Measurements from ENCODE around the gene STK39.
"Not testable (repeated sequence)": the region's sequence is repeated elsewhere in the genome, so short reads cannot be mapped to it uniquely, and the experiment has no call there.

The STK39 gene

DNA sequence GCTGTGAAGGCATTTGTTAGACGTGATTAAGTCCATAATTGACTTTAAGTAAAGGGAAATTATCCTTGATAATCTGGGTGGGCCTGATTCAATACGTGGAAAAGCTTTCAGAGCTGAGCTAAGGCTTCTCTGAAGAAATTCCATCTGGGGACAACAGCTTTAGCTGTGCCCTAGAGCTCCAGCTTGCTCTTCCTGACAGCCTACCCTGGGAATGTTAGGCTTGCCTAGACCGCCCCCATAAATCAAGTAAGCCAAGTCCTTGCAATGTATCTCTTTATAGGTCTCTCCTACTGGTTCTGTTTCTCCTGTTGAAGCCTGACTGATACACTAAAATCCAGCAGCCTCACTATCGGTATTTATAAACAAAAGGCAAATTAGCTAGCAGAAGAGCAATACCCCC is 160.0 kb downstream of the STK39 start:
- no peak for DNase-seq (ENCODE audit: low spot score)

DNA sequence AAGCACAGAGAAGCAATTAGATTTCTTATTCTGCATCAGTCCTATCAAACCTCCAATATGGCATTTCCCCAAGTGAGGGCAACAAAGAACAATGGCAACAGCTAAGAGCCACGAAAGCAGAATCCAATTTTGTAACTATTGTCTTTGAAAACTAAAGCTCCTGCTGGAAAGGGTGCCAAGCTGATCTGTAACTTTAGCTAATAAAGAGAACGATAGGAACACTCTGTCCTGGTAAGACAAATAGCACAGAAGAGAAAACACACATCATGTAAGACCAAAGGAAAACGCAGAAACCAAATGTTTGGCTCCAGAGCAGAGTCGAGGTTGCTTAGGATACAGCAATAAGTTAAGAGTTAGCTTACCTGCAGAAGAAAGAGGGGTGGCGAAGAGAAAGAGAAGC is 160.5 kb downstream of the STK39 start:
- no peak for DNase-seq (ENCODE audit: low spot score)

DNA sequence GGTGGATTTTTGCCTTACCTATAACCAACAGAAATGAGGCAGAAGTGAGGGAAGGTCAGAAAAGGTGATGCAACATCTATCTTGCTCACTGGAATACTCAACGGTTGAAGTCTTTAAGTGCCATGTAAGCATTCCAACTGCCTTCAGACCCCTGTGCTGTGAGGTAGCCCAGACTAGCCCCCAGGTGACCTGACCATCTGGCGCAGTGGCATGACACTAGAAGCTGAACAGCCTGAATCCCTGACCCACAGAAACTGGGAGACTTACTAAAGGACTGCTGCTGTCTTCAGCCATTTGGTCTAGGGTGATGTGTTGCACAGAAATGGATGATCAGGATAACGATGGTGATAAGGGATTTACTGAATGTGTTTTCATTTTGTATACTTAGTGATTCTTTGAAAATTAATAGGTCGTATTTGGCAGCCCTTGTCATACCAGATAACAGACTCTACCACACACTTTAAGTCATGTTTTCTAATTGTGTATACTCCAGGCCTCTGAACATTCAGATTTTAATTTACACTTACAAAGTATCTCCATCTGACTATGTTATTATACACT is 161.5 kb downstream of the STK39 start:
- no peak for DNase-seq (ENCODE audit: low spot score)

DNA sequence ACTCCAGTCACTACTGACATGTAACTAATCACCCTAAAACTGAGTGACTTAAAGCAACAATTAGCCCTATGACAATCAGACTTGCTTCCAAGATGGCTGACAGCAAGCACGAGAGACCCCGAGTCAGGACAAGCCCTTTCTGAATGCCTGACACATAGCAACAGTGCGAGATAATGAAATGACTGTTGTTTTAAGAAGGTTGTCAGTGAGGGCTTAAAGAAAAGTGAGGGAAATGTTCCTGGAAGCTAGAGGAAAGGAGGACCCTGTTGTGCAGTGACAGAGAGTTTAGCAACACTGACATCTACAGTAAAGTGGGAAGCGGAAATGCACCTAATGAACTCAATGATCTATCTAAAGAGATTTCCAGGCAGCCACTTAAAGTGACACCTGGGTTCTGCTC is 163.1 kb downstream of the STK39 start:
- no peak for DNase-seq (ENCODE audit: low spot score)

DNA sequence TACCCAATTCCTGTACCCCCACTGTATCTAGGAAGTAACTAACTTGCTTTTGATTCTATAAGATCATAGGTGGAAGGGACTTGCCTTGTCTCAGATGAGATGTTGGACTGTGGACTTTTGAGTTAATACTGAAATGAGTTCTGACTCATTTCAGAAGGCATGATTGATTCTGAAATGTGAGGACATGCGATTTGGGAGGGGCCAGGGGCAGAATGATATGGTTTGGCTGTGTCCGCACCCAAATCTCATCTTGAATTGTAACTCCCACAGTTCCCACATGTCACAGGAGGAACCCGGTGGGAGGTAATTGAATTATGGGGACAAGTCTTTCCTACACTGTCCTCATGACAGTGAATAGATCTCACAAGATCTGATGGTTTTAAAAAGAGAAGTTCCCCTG is 165.9 kb downstream of the STK39 start:
- not testable (repeated sequence) for DNase-seq (ENCODE audit: low spot score)

DNA sequence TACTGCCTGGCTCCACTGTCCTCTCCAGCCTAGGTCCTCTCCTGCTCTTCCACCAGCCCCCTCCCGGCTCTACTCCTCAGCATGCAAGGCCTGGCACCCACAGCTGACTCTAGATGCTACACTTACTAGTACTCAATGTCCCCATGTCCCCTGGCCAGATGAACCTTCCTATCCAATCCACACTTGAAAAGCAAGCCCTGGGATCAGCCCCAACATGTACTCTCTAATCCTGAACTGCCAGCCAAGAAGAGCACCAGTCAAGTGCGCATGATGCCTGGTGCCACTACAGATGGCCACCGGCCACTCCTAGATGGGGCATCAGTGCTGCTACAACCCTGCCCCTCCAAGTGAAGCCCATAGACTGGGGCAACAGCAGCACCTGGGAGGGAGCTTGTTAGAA is 168.2 kb downstream of the STK39 start:
- no peak for DNase-seq (ENCODE audit: low spot score)

DNA sequence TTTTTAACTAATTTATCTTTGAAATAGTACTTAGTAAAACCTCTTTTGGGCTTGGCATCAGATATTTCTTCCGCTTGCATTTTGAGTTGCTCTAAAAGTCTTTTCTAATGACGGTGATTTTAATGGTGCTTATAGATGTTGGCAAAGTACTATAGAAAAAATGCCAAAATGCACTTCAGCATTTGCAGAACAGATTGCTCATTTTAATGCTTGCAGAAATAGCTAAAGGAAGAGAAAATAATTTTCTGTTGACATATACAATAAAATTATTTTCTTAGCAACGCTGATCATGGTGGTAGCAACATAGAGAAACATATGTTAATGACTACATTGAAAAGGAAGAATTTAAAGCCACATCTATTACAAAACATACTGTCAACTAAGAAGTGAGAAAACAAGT is 170.7 kb downstream of the STK39 start:
- no peak for DNase-seq (ENCODE audit: low spot score)

DNA sequence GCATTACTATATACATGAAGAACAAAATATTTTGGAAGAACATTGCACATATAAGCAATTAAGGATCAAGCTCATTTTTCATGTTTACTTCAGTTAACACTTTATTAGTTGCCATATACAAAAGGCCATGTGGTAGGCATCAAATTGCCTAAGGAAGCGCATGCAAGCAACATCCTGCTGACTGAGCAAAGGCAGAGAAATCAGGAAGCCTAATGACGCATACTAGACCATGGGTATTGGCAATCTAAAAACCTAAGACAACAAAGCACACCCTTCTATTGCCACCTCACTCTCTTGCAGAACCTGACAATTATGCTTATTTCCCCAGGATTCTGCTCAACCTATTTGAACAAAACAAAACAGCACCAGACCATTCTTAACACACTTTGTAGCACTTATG is 171.9 kb downstream of the STK39 start:
- DNase-seq (ENCODE audit: low spot score), result no peak

DNA sequence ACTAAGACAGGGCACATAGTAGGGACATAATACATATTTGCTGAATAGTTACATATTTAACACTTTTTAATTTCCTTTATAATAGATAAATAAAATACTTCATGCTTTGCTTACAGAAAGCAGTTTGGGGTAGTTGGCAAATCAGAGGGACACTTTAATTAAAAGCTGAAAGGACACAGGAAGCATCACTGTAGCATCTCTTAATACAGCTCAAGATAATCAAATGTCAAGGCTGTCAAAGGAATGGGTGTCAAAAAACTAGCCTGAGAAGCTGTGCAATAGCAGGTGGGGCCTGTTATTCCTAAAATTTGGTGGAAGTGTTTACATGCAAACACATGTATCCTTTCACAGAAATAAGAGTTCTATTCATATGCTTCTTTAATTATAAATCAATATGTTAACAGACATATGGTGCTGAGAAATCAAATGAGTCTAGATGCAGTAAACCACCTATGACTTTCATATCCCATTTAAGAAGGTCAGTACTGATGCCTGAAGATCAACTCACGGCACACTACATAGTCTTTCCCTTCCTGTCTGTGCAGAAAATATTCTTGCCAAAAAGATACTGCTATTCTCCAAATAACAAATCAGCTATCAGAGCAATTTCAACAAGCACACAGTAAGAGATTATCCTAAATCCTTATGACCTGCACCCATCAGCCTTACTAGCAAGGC is 174.6 kb downstream of the STK39 start:
- no peak for DNase-seq (ENCODE audit: low spot score)

DNA sequence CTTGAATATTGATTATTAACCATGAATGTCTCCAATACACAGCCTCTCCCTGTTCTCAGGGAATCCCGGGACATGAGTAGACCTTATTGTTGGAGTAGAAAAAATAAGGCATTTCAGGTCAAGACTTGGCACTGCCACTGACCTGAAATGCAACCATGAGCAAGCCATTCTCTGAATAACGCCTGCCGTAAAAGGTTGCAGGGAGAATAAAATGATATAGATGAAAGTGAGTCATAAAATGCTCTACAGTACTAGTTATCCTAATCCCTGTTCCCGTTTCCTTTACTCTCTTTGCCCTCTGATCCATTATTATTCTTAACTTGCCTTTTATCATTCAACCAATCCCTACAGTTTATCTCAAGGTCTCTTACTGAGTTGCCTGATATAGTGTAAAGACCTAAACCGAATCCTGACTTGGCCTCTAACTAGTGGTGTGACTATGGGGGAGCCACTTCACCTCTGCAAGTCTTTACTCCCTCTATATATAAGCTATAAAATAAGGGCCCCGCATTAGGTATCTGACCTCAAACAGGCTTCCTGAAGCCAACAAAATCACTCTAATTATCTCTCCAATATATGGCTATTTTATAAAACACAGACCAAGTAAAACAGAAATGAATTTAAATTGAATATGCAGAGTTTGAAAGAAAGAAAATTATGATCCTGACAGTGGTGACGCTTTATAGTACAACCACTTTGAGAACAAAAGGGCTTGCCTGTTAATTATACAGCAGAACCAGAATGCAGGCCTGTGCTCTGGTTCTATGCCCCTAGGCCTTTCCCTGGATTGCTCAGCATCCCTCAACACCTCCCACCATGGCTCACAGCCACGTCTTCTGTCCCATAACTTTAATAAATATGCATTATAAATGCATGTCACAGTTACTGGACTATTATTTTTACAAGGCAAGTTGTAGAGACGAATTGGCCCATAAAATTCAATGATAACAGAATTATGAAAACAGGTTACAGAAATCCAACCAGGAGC is 183.1 kb downstream of the STK39 start:
- DNase-seq (ENCODE audit: low spot score), result no peak

DNA sequence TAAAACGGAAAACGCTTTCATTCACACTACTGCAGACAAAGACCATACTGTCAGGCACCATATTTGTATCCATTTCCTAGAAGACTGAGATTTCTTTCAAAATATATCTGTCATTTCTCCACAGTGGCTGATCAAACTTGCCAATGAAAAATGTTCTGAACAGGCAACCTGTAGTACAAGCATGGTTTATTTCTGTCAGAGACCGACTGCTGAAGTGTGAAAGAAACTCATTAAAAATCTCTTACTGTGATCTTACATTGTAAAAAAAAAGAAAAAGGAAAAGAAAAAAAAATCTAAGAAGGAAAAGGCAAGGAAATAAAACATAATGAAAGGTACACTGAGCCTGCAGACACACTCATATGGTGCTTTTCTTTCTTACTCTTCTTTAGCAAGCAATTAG is 184.5 kb downstream of the STK39 start:
- no peak for DNase-seq (ENCODE audit: low spot score)

DNA sequence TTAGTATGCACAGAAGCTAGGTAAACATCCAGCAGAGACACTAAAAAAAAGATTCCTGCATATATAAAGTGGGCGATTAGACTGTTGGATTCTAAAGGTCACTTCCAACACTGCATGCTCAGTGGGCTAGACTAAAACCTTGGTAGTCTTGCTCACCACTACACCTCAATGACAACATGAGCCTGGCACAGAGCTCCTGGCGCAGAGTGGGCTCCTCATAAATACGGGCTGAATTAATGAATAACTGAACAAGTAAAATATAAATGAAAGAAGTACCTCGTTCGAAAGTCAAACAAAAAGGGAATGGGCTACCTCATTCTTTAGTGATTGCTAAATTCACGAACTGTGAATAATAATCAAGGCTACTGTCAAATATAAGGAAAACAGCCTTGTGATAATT is 185.3 kb downstream of the STK39 start:
- DNase-seq (ENCODE audit: low spot score), result no peak

DNA sequence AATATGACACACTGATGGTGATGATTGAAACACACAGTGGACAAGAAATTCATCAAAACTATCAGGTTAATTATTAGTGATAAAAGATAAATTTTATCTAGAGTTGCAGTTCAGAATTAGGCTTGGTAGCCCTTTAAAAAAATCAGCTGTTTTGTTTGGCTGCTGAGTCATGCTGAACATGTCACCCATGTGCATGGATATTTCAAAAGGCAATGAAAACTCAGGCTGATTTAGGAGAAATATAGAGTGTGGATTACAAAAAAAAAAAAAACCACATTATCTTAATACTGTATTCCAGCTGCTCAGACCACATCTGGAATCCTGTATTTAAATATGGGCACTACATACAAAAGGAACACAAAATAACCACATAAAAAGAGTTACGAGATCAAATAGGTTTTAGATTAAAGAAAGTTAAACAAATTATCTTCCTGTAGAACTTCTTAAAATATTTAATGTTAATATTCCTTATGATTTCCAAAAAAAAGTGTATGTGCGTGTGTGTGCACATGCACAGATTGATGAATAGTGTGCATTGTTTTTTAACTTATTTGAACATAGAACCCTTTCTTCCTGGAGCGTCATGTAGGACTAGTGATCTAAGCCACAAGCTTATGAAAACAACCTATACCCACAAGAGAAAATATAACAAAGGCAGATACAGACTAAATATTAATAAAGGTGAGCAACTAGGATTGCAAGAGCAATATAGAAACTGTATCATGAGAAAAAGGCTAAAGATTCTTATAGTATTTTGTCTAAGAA is 186.2 kb downstream of the STK39 start:
- no peak for DNase-seq (ENCODE audit: low spot score)

DNA sequence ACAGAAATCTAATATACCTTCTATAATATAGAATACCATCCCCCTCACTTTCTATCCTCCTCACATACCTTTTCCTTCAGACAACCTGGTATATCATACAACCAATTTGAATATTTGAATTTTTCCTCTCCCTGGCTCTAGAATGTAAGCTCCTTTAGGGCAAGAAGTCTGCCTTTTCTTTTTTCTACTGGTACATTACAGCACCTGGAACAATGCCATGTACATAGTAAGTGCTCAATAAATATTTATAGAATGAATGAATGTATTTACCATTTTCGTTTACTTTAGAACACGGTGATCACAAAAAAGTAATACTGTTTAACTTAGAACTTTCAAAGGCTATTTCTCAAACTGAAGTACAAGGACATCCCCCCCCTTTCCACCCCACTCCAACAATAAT is 187.6 kb downstream of the STK39 start:
- DNase-seq (ENCODE audit: low spot score), result no peak

DNA sequence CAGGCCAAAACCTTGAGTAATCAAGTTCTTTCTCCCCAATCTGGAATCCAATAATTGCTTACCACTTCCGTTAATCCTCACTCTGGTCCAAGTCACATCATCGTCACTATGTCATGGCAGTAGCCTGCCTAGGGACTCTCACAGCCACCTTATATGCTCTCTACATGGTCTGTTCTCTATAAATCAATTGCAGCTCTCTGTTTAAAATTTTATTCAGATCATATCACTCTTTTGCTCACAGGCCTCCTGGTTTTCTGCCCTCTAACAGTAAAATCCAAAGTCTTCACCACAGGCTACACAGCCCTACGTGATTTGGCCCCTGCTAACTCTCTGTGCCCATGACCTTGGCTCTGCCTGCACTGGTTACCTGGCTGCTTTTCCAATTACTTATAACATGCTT is 188.7 kb downstream of the STK39 start:
- DNase-seq (ENCODE audit: low spot score), result no peak

DNA sequence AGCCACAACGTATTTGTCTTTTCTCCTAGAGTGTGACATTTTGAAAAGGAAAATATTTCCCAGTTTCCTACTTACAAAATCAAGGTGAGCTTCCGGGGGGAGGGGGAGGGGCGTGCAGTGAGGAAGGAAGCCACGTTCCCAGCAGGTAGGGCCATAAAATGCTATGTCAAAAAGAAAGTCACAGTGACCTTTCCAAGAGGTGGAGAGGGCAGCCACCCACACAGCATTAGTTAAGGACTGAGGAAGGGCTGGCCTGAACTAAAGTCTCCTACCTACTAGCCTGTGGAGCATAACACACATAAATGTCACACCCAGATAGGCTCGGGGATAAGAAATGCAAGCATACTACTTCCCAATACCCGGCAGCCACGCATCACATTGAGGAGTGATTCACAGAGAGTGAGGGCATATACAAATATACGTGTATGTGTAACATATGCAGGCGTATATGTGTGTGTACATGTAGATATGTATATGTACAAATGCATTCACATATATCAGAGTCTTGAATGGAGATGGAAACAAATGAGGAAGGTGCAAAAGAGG is 191.1 kb downstream of the STK39 start:
- no peak for DNase-seq (ENCODE audit: low spot score)

DNA sequence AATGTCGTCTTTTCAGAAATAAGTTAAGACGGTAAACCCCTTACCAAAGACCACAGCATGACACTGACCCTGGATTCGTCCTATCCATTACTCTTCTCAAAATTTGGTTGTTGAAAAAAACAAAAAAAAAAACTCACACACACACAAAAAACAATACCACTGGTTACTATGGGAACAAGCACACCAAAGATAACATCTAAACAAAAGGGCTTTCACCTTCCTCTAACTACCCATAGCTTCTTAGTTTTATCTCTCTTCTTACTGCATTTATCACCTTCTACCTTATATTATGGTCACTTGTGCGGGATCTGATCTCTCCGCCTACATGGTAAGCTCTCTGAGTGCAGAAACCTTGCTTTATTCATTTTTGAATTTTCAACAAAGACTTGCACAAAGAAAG is 192.7 kb downstream of the STK39 start:
- DNase-seq (ENCODE audit: low spot score), result no peak

DNA sequence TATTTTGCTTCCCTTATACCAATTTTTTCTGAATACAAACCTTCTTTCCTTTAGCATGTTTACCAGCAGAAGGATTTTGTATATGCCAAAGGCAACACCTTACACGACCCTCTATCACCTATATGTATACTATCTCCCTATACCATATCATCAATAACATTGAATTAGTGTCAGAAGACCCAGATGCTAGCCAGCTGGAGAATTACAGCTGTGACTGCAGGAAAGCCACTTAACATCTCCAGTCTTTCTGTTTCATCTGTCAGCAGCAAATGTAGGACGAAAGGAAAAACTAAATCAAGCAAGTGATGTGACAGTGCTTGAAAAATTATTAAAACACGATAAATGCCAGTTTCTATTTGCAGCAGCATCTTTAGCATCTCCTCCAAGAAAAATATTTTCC is 193.7 kb downstream of the STK39 start:
- no peak for DNase-seq (ENCODE audit: low spot score)

DNA sequence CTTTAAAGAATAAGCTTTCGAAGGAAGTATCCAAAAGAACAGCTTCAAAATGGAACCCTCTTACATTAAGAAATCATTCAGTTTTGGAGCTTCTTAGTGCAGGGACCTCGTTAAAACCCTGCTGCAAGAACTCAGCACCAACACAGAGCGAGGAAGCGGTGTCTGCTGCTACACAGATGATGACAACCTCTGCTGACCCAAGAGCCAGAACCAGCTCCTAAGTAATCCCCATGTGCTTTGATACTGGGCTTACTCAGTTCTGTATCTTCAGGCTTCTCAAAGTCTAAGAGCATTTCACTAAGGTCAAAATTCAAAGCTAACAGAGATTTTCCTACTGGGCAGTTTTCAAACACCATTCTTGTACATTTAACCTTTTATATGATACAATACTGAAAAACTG is 194.6 kb downstream of the STK39 start:
- no peak for DNase-seq (ENCODE audit: low spot score)

DNA sequence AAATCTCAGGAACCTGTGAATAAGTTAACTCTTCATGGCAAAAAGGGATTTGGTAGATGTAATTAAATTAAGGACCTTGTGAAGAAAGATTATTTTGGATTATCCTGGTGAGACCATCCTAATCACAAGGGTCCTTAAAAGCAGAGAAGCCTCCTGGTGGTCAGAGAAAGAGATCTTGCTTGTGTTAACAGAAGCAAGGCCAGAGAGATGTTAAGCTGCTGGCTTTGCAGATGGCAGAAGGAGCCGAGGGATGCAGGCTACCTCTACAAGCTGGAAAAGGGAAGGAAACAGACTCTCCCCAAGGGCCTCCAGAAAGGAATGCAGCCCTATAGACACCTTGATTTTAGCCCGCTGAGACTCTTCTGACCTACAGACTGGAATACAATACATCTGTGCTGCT is 197.0 kb downstream of the STK39 start:
- DNase-seq (ENCODE audit: low spot score), result no peak

DNA sequence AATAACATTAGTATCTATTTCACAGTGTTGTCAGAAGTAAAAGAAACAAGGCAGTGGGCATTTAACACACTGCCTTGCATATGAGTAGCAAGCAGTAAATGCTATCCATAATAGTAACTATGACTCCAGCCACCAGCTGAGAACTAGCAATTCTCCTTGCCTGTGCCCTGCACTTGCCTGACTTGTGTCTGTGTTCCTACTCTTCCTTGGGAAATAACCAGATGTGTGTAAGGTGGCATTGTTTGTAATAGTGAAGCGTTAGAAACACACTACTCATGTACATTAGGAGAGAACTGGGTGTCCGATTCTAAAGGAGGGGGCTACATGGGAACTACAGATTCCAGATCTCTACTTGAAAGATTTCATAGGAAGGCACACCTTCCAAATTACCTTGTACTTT is 197.8 kb downstream of the STK39 start:
- no peak for DNase-seq (ENCODE audit: low spot score)

DNA sequence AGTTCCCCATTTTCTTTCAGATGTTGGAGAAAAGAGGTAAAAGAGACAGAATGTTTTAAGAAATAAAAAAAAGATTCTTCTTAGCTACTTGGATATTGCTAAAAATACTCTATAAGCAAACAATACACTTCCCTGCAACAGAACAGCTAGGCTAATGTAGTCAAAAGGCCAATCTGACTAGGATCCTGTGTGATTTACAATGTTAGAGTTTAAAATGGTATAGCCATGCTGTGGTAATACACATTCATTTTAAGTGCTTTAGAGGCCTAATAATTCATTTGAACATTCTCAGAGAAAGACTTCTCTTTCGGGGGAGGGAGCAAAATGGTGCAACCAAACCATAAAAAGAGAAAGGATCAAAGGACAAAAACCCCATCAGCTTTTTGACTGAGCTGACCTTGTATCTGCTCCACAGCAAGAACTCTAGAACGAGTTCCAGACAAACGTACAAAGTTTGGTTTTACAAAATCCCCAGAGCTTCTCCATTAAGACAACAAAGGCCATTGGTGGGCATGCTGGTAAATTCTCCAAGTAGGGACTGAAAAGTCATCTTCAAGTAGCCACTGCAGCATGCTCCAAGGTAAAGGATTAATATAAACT is 200.2 kb downstream of the STK39 start:
- DNase-seq (ENCODE audit: low spot score), result no peak
